Measurements from ENCODE around the gene HSFX3.
"Not testable (repeated sequence)": the region's sequence is repeated elsewhere in the genome, so short reads cannot be mapped to it uniquely, and the experiment has no call there.

Gene HSFX3

GRCh38 chrX:149517308-149517707 lies 32.4 kb downstream of the HSFX3 start:
- no peak for DNase-seq (ENCODE audit: low read depth, low spot score)

DNA sequence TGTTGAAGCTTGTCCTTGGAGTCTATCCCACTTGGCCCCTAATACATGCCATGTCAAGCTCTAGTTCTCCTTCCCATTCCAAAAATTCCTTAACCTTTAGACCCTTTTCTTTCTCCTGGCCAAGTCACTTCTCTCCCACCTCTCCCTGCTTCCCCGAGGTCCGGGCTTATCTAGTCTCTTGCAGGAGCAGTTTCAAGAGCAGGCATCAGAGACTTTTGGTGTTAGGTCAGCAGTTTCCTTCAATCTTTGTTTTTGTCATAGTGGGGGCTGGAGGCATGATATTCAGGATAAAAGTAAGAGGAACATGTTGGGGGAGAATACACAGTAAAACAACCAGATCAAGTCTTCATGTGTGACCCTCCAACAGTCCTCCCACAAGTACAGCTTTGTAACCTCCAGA lies 33.1 kb downstream of the HSFX3 start:
- no peak for DNase-seq (ENCODE audit: low read depth, low spot score)

- DNase-seq (ENCODE audit: low read depth, low spot score): no peak
These were observed 33.6 kb downstream of the HSFX3 start for GRCh38 chrX:149515954-149516602.

DNA sequence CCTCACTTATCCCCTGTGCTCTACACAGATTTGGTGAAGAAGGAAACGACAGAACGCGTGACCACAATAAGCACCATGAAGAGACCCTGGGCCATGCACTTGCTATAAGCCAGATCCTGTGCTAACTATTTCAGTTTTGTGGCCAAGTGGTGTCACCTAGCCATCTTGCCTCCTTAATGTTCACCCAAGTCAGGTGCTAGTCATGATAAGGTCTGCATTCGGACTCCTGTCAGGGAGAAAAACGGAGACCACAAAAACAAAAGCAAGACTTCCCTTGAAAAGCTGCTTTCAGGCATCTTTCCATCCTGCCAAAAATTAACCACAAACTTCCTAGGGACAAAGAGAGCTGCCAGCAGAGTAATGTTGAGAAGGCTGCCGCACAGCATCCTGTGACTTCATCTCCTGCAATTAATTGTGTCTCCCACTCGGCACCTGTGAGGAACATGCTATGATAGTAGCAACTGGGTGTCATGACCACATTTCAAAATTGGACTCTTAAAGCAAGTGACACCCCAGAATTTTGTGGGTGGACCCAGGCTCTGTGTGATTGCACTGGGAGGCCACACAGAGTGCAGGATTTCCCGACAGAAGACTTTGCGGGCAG lies 35.8 kb downstream of the HSFX3 start:
- DNase-seq (ENCODE audit: low read depth, low spot score): no peak

DNA sequence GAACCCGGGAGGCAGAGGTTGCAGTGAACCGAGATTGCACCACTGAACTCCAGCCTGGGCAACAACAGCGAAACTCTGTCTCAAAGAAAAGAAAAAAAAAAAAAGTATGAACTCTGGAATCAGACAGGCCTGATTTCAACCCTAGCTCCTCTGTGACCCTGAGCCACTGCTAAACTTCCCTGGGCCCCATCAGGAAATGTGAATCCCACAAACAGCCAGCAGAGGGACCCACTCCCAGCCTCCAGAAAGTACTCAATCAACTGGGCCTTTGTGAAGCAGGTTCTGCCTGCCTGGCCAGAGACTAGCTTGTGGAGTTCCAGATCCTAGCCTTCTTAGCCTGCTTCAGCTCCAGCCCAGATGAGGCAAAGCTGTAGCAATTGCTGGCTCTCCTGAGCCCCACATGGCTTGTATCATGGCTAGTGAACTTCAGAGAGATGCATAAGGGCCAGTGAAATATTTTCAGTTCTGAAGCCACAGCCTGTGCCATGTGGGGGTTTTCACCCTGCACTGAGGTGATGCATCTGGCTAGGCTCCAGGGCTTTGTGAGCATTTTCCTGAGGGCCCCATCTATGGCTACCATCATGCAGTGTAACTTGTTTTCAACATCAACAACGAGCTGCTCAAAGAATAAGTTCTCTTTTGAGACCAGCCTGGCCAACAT lies 37.4 kb downstream of the HSFX3 start:
- no peak for DNase-seq (ENCODE audit: low read depth, low spot score)

GRCh38 chrX:149511081-149511480 lies 38.6 kb downstream of the HSFX3 start:
- DNase-seq (ENCODE audit: low read depth, low spot score): no peak

GRCh38 chrX:149510386-149510785 lies 39.3 kb downstream of the HSFX3 start:
- no peak for DNase-seq (ENCODE audit: low read depth, low spot score)

- no peak for DNase-seq (ENCODE audit: low read depth, low spot score)
These were observed 41.3 kb downstream of the HSFX3 start for GRCh38 chrX:149508467-149508866.

DNA sequence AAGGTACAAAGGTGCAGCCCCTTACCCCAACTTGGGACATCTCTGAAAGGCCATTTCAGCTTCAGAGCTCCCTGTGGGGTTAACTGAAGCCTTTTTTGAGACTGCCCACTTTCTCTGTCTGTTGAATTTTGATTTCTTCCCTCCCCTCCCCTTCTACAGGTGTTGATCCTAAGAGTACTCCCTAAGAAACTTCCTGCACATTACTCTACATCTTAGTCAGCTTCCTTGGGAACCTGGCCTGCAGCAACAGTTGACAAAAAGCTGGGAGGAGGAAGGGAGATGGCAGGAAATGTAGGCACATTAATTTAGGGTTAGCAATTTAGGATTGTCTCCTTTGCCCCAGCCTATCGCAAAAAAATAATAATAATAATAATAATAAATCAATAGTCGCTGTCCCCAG lies 43.4 kb downstream of the HSFX3 start:
- DNase-seq (ENCODE audit: low read depth, low spot score): no peak

DNA sequence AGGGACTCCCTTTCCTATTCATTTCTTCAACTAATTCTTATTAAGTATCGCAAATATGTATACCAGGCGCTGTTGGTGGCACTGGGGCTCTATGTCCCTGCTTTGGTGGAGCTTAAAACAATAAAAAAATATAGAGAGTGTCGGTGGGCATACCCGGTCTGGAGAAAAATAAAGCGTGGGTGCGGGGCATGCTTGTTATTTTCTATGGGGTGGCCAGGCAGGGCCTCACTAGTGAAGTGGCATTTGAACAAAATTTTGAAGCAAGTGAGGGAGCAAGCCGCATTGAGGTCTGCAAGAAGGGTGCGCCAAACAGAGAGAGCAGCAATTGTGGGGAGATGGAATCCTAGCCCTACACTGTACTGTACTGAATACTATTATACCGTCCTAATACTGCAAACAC lies 44.1 kb downstream of the HSFX3 start:
- DNase-seq (ENCODE audit: low read depth, low spot score): no peak

DNA sequence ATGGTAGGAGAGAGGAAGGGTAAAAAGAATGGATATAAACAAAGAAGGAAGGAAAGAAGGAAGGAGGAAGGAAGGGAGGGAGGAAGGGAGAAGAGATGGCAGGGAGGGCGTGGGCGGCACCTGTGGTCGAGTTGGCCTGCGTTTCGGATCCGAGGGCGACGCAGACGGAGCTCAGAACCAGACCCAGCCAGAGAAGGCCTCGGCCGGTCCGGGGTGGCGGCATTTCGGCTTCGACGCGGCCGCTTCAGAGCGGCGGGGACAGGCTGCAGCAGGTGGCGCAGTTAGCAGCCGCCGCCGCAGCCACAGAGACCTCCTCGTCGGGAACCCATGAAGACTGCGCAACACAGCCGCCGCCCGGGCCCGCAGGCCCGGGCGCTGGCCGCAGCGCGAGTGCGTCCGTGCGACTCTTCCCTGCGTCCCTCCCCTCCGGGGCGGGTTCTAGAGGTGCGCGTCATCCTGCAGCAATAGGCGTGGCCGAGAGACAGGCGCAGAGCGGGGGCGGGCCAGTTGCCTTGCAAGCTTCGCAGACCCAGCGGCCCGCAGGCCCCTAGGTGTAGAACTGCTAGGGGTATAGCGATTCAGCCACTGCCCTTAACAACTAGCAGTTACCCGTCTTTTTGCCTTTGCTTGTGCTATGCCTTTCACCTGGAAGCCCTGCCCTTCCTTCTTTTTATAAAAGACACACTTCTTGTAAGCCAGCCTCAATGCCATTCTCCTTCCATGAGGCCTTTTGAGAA lies 44.6 kb downstream of the HSFX3 start, which contains the start of gene IDS:
Gene IDS, minus strand, starts transcription at position 392 of the 737 bp plus-strand sequence. Its CDS starts 169 bp downstream, at position 223.
- DNase-seq (ENCODE audit: low read depth, low spot score): no peak

- DNase-seq (ENCODE audit: low read depth, low spot score): no peak
These were observed 45.4 kb downstream of the HSFX3 start for GRCh38 chrX:149504226-149504914.

DNA sequence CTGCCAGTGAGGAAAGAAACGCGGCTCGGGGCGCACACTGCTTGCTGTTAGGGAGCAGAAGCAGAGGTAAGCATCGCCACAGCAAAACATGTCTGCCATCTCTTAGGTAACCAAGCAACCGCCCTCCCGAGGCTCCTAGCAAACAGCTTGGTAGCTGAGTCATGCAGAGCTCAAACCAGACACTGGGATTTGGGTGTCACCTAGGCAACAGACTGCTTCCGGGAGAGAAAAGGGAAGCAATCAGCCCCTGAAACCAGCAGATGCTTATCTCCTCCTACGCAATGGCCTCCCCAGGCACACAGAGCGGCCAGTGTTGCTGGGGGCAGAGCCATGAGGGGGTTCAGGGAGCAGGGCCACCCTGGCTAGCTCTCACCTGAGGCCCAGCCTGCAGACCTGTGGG lies 46.3 kb downstream of the HSFX3 start:
- not testable (repeated sequence) for DNase-seq (ENCODE audit: low read depth, low spot score)

GRCh38 chrX:149502923-149503322 lies 46.8 kb downstream of the HSFX3 start:
- not testable (repeated sequence) for DNase-seq (ENCODE audit: low read depth, low spot score)

DNA sequence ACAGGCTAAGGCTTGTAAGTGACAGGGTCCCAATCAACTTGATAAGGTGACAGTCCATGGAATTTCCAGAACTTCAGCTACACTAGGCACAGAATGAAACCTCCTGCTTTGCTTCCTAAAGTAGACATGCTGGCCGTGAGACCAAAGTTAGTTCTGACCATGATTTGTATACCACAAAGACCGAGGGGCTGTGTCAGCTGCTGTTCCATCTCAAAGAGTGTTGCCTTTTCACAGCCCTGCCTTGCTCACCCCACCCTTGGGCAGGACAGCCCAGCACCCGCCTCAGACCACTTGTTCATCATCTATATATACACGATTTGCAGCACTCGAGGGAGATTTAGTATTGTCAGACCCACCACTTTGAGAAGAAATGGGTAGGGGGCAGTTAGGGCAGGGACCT lies 50.0 kb downstream of the HSFX3 start:
- DNase-seq (ENCODE audit: low read depth, low spot score): no peak

- DNase-seq (ENCODE audit: low read depth, low spot score): no peak
These were observed 51.0 kb downstream of the HSFX3 start for GRCh38 chrX:149498767-149499166.
